ENCODE data around the gene PCCA. TPM values are rescaled to one million over a fixed set of nuclear protein-coding genes. Genes with fewer than 3 reads are reported as not detected.
"Not testable (repeated sequence)": the region's sequence is repeated elsewhere in the genome, so short reads cannot be mapped to it uniquely, and the experiment has no call there.

The PCCA gene
- total RNA-seq, 1 experiment from 2014 or later, result 52.8 TPM

DNA sequence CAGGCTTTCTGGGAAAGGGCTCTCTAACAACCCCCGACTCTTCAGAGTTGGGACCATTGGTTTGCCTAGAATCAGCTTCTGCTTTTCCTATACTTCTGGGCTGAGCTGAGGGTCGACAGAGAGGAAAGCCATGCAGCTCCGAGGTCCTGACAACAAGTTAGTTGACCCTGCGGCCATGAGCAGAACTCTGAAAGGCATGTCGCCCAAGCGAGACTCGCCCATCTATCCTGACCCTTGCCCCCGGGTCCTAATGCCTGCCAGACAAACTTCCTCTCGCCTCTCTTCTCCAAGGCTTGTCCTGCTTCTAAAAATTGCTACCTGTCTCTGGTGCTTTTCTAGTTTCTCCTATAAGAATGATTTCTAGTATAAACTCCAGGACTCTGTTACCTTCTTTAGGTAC, 9.9 kb upstream of the PCCA start:
- CTCF ChIA-PET, result not testable (repeated sequence)
- peak; percentile 42 for DNase-seq (ENCODE audit: low spot score)

GRCh38 chr13:100083401-100083800, 5.5 kb upstream of the PCCA start:
- CTCF ChIA-PET; POLR2A ChIA-PET; H3K9me3 Mint-ChIP-seq; H3K27me3 Mint-ChIP-seq (ENCODE audit: low read depth); ATAC-seq; DNase-seq (ENCODE audit: low spot score); H3K4me3 Mint-ChIP-seq: not testable (repeated sequence)
- Mint-ChIP-seq H3K36me3 (peaks cover 25% of the 10 kb centered on the region), H3K4me1 (peaks cover 52% of the 10 kb centered on the region), H3K27ac (peak overlapping the region; percentile 47; the same call in 1 of the 2 replicates)

More for the DNA sequence above, 9.9 kb upstream of the PCCA start:
- H3K36me3 Mint-ChIP-seq, result peaks cover 16% of the 10 kb centered on the region
- H3K4me1 Mint-ChIP-seq, result peaks cover 43% of the 10 kb centered on the region
- POLR2A ChIA-PET, result interaction anchor here (0.6 kb wide), 1 partner anchor 21 kb away, joined by 3 read pairs; no protein-coding TSS in a partner anchor
- peak overlapping the region; percentile 37 for H3K4me3 Mint-ChIP-seq
- TF ChIP-seq, protein P1, sequence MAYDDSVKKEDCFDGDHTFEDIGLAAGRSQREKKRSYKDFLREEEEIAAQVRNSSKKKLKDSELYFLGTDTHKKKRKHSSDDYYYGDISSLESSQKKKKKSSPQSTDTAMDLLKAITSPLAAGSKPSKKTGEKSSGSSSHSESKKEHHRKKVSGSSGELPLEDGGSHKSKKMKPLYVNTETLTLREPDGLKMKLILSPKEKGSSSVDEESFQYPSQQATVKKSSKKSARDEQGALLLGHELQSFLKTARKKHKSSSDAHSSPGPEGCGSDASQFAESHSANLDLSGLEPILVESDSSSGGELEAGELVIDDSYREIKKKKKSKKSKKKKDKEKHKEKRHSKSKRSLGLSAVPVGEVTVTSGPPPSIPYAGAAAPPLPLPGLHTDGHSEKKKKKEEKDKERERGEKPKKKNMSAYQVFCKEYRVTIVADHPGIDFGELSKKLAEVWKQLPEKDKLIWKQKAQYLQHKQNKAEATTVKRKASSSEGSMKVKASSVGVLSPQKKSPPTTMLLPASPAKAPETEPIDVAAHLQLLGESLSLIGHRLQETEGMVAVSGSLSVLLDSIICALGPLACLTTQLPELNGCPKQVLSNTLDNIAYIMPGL (CRISPR knock-in tag; IDR thresholded peaks at IDR 0.05), result 0 out of 2 replicates have a peak, but pooled peaks have one; percentile 4
- not testable (repeated sequence) for H3K27me3 Mint-ChIP-seq (ENCODE audit: low read depth); H3K27ac Mint-ChIP-seq; ATAC-seq
- peaks cover 10% of the 10 kb centered on the region for H3K9me3 Mint-ChIP-seq

GRCh38 chr13:100088273-100088643, 635 bp upstream of the PCCA start:
- CTCF ChIA-PET, result interaction anchor here (0.8 to 1.7 kb wide), 6 partner anchors 15 to 432 kb away, joined by 3 to 8 read pairs (median 6); no protein-coding TSS in a partner anchor
- Mint-ChIP-seq H3K4me1 (peaks cover 44% of the 10 kb centered on the region), H3K36me3 (peaks cover 30% of the 10 kb centered on the region), H3K27ac (peak overlapping the region; percentile 99), H3K4me3 (peak overlapping the region; percentile 94), H3K9me3 (no peaks in the 10 kb centered on the region), H3K27me3 (ENCODE audit: low read depth) (no peaks in the 10 kb centered on the region)
- POLR2A ChIA-PET, result interaction anchor here (0.6 to 1.7 kb wide), 5 partner anchors 10 to 101 kb away, joined by 3 to 11 read pairs (median 4); no protein-coding TSS in a partner anchor
- ATAC-seq (peak; percentile 1; the same call in 1 of the 2 replicates), DNase-seq (ENCODE audit: low spot score) (peak; percentile 27)
- TF ChIP-seq IRF1 (CRISPR knock-in tag; IDR thresholded peaks at IDR 0.05) (0 out of 2 replicates have a peak, but pooled peaks have one; percentile 13), SMAD3 (CRISPR knock-in tag; IDR thresholded peaks at IDR 0.05; ENCODE audit: borderline replicate concordance) (no peak), ZNF423 (CRISPR knock-in tag; IDR thresholded peaks at IDR 0.05) (no peak), SOX15 (CRISPR knock-in tag; IDR thresholded peaks at IDR 0.05) (no peak), ZNF263 (CRISPR knock-in tag; IDR thresholded peaks at IDR 0.05; ENCODE audit: low read depth) (no peak), GTF2I (CRISPR knock-in tag; conservative IDR thresholded peaks at IDR 0.05) (0 out of 2 replicates have a peak, but pooled peaks have one; percentile 42), ZNF317 (CRISPR knock-in tag; IDR thresholded peaks at IDR 0.05; ENCODE audit: borderline replicate concordance, low read depth) (no peak), OVOL2 (CRISPR knock-in tag; IDR thresholded peaks at IDR 0.05; ENCODE audit: borderline replicate concordance) (no peak)

- peaks cover 29% of the 10 kb centered on the region for H3K36me3 Mint-ChIP-seq
- TF ChIP-seq ERG (CRISPR knock-in tag; IDR thresholded peaks at IDR 0.05) (no peak), NR1H2 (CRISPR knock-in tag; IDR thresholded peaks at IDR 0.05) (no peak), E2F1 (CRISPR knock-in tag; IDR thresholded peaks at IDR 0.05) (no peak), NFE2L1 (CRISPR knock-in tag; IDR thresholded peaks at IDR 0.05) (no peak), ZNF512 (CRISPR knock-in tag; IDR thresholded peaks at IDR 0.05; ENCODE audit: borderline replicate concordance) (no peak), IRF1 (CRISPR knock-in tag; IDR thresholded peaks at IDR 0.05) (no peak), SMAD3 (CRISPR knock-in tag; IDR thresholded peaks at IDR 0.05; ENCODE audit: borderline replicate concordance) (no peak), ZNF425 (CRISPR knock-in tag; conservative IDR thresholded peaks at IDR 0.05) (no peak)
- TF ChIP-seq, protein P2, sequence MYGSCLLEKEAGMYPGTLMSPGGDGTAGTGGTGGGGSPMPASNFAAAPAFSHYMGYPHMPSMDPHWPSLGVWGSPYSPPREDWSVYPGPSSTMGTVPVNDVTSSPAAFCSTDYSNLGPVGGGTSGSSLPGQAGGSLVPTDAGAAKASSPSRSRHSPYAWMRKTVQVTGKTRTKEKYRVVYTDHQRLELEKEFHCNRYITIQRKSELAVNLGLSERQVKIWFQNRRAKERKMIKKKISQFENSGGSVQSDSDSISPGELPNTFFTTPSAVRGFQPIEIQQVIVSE (CRISPR knock-in tag; IDR thresholded peaks at IDR 0.05; ENCODE audit: borderline replicate concordance), result no peak
Measured at GRCh38 chr13:100089465-100090032, 656 bp downstream of the PCCA start.

More at GRCh38 chr13:100089465-100090032, 656 bp downstream of the PCCA start:
- Mint-ChIP-seq H3K27me3 (ENCODE audit: low read depth) (no peaks in the 10 kb centered on the region), H3K4me1 (peaks cover 31% of the 10 kb centered on the region), H3K4me3 (peak overlapping the region; percentile 94), H3K27ac (peak overlapping the region; percentile 84), H3K9me3 (no peaks in the 10 kb centered on the region)
- POLR2A ChIA-PET, result interaction anchor here (0.5 to 1.7 kb wide), 9 partner anchors 9 to 433 kb away, joined by 3 to 11 read pairs (median 4); partner anchors contain the start of gene ZIC2
- DNase-seq (ENCODE audit: low spot score) (no peak), ATAC-seq (peak; percentile 7)
- CTCF ChIA-PET, result interaction anchor here (0.6 to 1.7 kb wide), 8 partner anchors 17 to 434 kb away, joined by 3 to 8 read pairs (median 4); no protein-coding TSS in a partner anchor
